Measurements from ENCODE around the gene KLK8.

GRCh38 chr19:50983625-50984292 is 17.6 kb downstream of the KLK8 start, which contains the start of gene KLK7:
- TF ChIP-seq GATA2 (IDR thresholded peaks at IDR 0.05; ENCODE audit: low read depth, low read length): no peak
- no peak for TF ChIP-seq GATA3 (IDR thresholded peaks at IDR 0.05; ENCODE audit: low read depth, low read length)

Measured in SH-SY5Y (cell line).